OCI-LY3 (cell line): ENCODE measurements around the gene CD84.

Experiments
- H2AFZ ChIP-seq: fragments of 200-600, 300-600 bp; shearing (Covaris generic); 2 replicates; pipeline ENCODE4 v1.6.0; 2014; ENCODE audit warnings: antibody characterized with exemption, low read depth, low read length
- H3K27ac ChIP-seq: fragments of 200-600, 300-600 bp; sonication (generic); 2 replicates; pipeline ENCODE4 v1.5.1; 2014; ENCODE audit warnings: mild to moderate bottlenecking, low read length, moderate library complexity, mixed read lengths
- H3K27me3 ChIP-seq: fragments of 200-600, 300-600 bp; sonication (generic); 2 replicates; pipeline ENCODE4 v1.6.1; 2014; ENCODE audit warnings: low read depth, low read length, mixed read lengths
- H3K36me3 ChIP-seq: fragments of 200-600, 300-600 bp; sonication (generic); replicated peaks from 2 replicates; pipeline ENCODE3; 2014; ENCODE audit warnings: low read depth, low read length, mixed read lengths
- H3K4me1 ChIP-seq: fragments of 300-600, 200-600 bp; sonication (generic); 2 replicates; pipeline ENCODE4 v1.6.1; 2014; ENCODE audit warnings: low read length, mixed read lengths
- H3K4me2 ChIP-seq: fragments of 200-600, 300-600 bp; sonication (generic); 2 replicates; pipeline ENCODE4 v1.6.1; 2014; ENCODE audit warnings: low read length, mixed read lengths
- H3K4me3 ChIP-seq: fragments of 300-600, 200-600 bp; sonication (generic); 2 replicates; pipeline ENCODE4 v1.5.1; 2014; ENCODE audit warnings: antibody characterized with exemption, mild to moderate bottlenecking, low read length, moderate library complexity
- H3K79me2 ChIP-seq: fragments of 300-600, 200-600 bp; shearing (Covaris generic); 2 replicates; pipeline ENCODE4 v1.6.1; 2014; ENCODE audit warnings: mild to moderate bottlenecking, low read length, mixed read lengths
- H3K9ac ChIP-seq: fragments of 300-600, 200-600 bp; shearing (Covaris generic); 2 replicates; pipeline ENCODE4 v1.6.0; 2014; ENCODE audit warnings: mild to moderate bottlenecking, low read length, moderate library complexity
- H3K9me3 ChIP-seq: fragments of 200-600, 300-600 bp; shearing (Covaris generic); 2 replicates; pipeline ENCODE4 v1.6.1; 2014; ENCODE audit warnings: low read length, mixed read lengths; ENCODE audit not compliant: insufficient read depth
- H4K20me1 ChIP-seq: fragments of 200-600, 300-600 bp; sonication (generic); 2 replicates; pipeline ENCODE4 v1.6.1; 2016; ENCODE audit warnings: low read length, mixed read lengths; ENCODE audit not compliant: insufficient read depth
- EZH2phosphoT487 ChIP-seq: fragments of 200-600 bp; shearing (Covaris generic); IDR thresholded peaks from 2 replicates; pipeline ENCODE4 v1.6.1; 2018; ENCODE audit warnings: antibody characterized with exemption, mixed run types, low read depth
- TF ChIP-seq, protein P1 (sequence below): fragments of 200-600, 300-600 bp; sonication (generic); IDR thresholded peaks from 2 replicates; pipeline ENCODE4 v1.5.1; 2014; ENCODE audit warnings: antibody characterized with exemption, low read length, low read depth

Gene CD84

GRCh38 chr1:160606611-160607010, 27.3 kb upstream of the CD84 start:
- Histone ChIP-seq H3K27ac (no peak overlapping the region), H3K4me1 (peaks cover 48% of the 10 kb centered on the region), H2AFZ (0 out of 2 replicates have a peak overlapping the region, but pooled peaks have one; percentile 51), H3K9me3 (no peaks in the 10 kb centered on the region), H3K4me3 (no peak overlapping the region), H3K79me2 (no peaks in the 10 kb centered on the region), H4K20me1 (no peaks in the 10 kb centered on the region), H3K27me3 (no peaks in the 10 kb centered on the region), H3K4me2 (peak overlapping the region; percentile 25; the same call in 1 of the 2 replicates), H3K9ac (no peak overlapping the region), H3K36me3 (no peaks in the 10 kb centered on the region)
- TF ChIP-seq EZH2phosphoT487 = no peak
- TF ChIP-seq, protein P1, sequence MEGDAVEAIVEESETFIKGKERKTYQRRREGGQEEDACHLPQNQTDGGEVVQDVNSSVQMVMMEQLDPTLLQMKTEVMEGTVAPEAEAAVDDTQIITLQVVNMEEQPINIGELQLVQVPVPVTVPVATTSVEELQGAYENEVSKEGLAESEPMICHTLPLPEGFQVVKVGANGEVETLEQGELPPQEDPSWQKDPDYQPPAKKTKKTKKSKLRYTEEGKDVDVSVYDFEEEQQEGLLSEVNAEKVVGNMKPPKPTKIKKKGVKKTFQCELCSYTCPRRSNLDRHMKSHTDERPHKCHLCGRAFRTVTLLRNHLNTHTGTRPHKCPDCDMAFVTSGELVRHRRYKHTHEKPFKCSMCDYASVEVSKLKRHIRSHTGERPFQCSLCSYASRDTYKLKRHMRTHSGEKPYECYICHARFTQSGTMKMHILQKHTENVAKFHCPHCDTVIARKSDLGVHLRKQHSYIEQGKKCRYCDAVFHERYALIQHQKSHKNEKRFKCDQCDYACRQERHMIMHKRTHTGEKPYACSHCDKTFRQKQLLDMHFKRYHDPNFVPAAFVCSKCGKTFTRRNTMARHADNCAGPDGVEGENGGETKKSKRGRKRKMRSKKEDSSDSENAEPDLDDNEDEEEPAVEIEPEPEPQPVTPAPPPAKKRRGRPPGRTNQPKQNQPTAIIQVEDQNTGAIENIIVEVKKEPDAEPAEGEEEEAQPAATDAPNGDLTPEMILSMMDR = no peak

DNA sequence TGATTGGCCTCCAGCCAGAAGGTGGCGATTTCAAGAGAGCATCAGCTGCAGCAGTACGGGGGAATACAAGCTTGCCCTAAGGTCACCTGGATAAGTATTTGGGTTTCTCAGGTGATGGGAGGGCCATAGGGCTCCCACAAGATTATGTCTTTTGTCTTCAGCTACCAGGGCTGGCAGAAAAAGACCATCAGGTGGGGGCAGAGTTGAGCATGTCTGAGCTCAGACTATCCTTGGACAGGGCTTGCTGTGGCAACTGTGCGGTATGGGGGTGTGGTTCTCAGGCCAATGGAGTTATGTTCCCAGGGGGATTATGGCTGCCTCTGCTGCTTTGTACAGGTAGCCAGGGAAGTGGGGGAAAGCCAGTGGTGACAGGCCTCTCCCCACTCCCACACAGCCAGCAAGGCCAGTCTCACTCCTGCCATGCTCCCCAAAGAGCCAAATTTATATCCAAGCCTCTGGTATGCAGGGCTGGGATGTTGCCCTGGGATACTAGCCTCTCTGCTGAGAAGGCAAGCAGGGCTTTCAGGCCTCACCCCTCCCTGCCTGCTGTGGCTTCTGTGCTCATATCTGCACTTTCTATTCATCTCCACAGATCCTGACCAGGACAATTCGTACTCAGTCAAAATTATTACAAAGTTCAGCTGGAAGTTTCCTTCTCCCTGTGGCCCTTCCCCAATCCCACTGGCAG, 26.6 kb upstream of the CD84 start:
- no peaks in the 10 kb centered on the region for H3K9me3 ChIP-seq
- TF ChIP-seq, protein P1 = peak; percentile 12; the same call in 1 of the 2 replicates
- no peak for TF ChIP-seq EZH2phosphoT487
- H3K79me2 ChIP-seq = no peaks in the 10 kb centered on the region
- H3K27ac ChIP-seq = no peak overlapping the region
- H3K4me2 ChIP-seq = no peak overlapping the region
- H3K4me1 ChIP-seq = peaks cover 41% of the 10 kb centered on the region
- no peak overlapping the region for H2AFZ ChIP-seq
- H3K9ac ChIP-seq = no peak overlapping the region
- no peak overlapping the region for H3K4me3 ChIP-seq
- H4K20me1 ChIP-seq = no peaks in the 10 kb centered on the region
- H3K27me3 ChIP-seq = no peaks in the 10 kb centered on the region
- no peaks in the 10 kb centered on the region for H3K36me3 ChIP-seq

GRCh38 chr1:160605205-160605604, 25.9 kb upstream of the CD84 start:
- no peak for TF ChIP-seq EZH2phosphoT487
- Histone ChIP-seq H3K79me2 (no peaks in the 10 kb centered on the region), H2AFZ (no peak overlapping the region), H3K9ac (no peak overlapping the region), H3K4me3 (no peak overlapping the region), H3K27ac (no peak overlapping the region), H4K20me1 (no peaks in the 10 kb centered on the region), H3K36me3 (no peaks in the 10 kb centered on the region), H3K9me3 (no peaks in the 10 kb centered on the region), H3K4me1 (peaks cover 34% of the 10 kb centered on the region), H3K27me3 (no peaks in the 10 kb centered on the region), H3K4me2 (no peak overlapping the region)

DNA sequence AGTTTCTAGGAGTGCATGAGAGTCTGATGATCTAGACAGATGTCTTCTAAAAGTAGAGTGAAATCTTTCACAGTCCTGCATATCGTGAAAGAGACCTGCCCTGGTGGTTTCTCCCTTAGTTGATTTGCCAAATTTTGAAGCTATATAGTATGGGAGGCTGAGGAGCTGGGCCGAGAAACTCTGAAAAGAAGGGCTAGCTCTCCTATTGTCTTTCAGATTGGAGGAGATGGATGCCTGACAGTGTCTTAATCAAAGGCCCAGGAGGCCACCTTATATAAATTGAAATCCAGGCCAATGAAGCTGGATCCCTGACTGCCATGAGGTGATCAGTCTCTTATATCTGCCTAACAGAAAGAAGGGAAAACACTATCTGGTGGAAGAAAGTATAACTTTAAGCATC, 18.4 kb upstream of the CD84 start:
- H3K9me3 ChIP-seq = no peaks in the 10 kb centered on the region
- no peak overlapping the region for H2AFZ ChIP-seq
- no peaks in the 10 kb centered on the region for H3K36me3 ChIP-seq

More for the DNA sequence above, 18.4 kb upstream of the CD84 start:
- no peaks in the 10 kb centered on the region for H4K20me1 ChIP-seq
- TF ChIP-seq EZH2phosphoT487 = no peak
- TF ChIP-seq, protein P1 = no peak
- no peak overlapping the region for H3K4me3 ChIP-seq
- H3K4me1 ChIP-seq = no peaks in the 10 kb centered on the region
- H3K4me2 ChIP-seq = no peak overlapping the region
- no peak overlapping the region for H3K27ac ChIP-seq
- H3K27me3 ChIP-seq = no peaks in the 10 kb centered on the region
- H3K79me2 ChIP-seq = no peaks in the 10 kb centered on the region
- no peak overlapping the region for H3K9ac ChIP-seq
